Right cardiac atrium (tissue), 5 donors: ENCODE measurements around the gene FBXO48. TPM values are rescaled to one million over a fixed set of nuclear protein-coding genes. Genes with fewer than 3 reads are reported as not detected.
"Not testable (repeated sequence)": the region's sequence is repeated elsewhere in the genome, so short reads cannot be mapped to it uniquely, and the experiment has no call there.

ENCODE experiments used
- ATAC-seq, 2 donors: fragments of 200-7000 bp; cut with Tn5 transposase; one replicate each; pipeline versions ENCODE4 v1.8.0 to v1.9.1; 2020; ENCODE audit warnings: moderate library complexity in 2 of 2, mild to moderate bottlenecking in 1 of 2
- DNase-seq, 3 donors: peaks; one replicate each; pipeline ENCODE4 v3.0.0-alpha.2; 2020
- H3K27ac ChIP-seq: one replicate; pipeline ENCODE4 v1.5.1; 2013; ENCODE audit warnings: mild to moderate bottlenecking, low read length, control low read depth, moderate library complexity
- H3K27me3 ChIP-seq: one replicate; pipeline ENCODE4 v1.6.1; 2013; ENCODE audit not compliant: control insufficient read depth, insufficient read depth
- H3K4me1 ChIP-seq: one replicate; pipeline ENCODE4 v1.6.1; 2013; ENCODE audit warnings: low read length; ENCODE audit not compliant: control insufficient read depth, insufficient read depth
- H3K4me3 ChIP-seq: one replicate; pipeline ENCODE4 v1.5.1; 2013; ENCODE audit warnings: low read length, control low read depth
- H3K9me3 ChIP-seq: one replicate; pipeline ENCODE4 v1.6.1; 2013; ENCODE audit warnings: low read length; ENCODE audit not compliant: control insufficient read depth
- WGBS: extraction: QIAGEN DNeasy Blood & Tissue Kit; methylation state at CpG from one replicate; pipeline ENCODE4 v1.1.7; 2013; 5-methylcytosine and 5-hydroxymethylcytosine counted together
- intact Hi-C, 4 donors: fragments of 100-400 bp; cut with DNase I; formaldehyde crosslinking; loops; one replicate each; pipeline versions ENCODE4 v1.11.0 to v1.14.0; 2022 to 2023
- polyA plus RNA-seq: library from polyadenylated mRNA; stranded (reverse); fragments of 200-250 nt; gene quantifications from one replicate; pipeline ENCODE4 v1.2.3, GENCODE V29; 2013
- total RNA-seq, 4 donors: library from RNA; stranded (reverse); fragmentation: NEBNext Ultra II Directional; extraction: Animal tissue kit (Norgen Biotek cat#: 25700); gene quantifications; one replicate each; pipeline ENCODE4 v1.2.1, GENCODE V29; 2021
- donor health status: healthy with polysubstance abuse.
- donor health status: DM: no; HTN: yes; CAD: no.
- donor health status: DM: no; HTN: no; CAD: no.
- donor health status: DM: no; HTN: yes; CAD: no; lungs with severe emphysema.
- donor health status: DM: yes; HTN: yes; CAD: no.

Gene FBXO48
- total and polyA plus RNA-seq, 5 donors: 0.42 to 1.1 (median 0.94) TPM

DNA sequence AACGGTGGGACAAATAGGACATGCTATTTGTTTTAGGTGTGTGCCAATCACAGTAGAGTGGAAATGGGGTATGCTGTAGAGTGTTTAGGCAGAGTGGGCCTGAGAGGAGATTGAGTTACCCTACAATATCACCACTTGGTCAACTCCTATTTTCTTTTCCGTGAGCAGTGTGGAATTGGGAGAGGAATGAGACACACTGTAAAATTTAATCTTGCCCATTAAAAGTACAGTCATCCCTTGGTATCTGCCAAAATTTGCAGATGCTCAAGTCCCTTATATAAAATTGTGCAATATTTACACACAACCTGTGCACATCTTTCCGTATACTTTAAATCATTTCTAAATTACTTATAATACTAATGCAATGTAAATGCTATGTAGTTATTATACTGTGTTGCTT lies 12.4 kb downstream of the FBXO48 start:
- Histone ChIP-seq H3K27me3 (no peaks in the 10 kb centered on the region), H3K27ac (no peak overlapping the region), H3K9me3 (no peaks in the 10 kb centered on the region), H3K4me1 (no peaks in the 10 kb centered on the region), H3K4me3 (no peak overlapping the region)
- intact Hi-C loops: no loop called here
- ATAC-seq: no peak
- WGBS: 93% methylated on average over 3 of the region's 3 CpGs
- no peak for DNase-seq

DNA sequence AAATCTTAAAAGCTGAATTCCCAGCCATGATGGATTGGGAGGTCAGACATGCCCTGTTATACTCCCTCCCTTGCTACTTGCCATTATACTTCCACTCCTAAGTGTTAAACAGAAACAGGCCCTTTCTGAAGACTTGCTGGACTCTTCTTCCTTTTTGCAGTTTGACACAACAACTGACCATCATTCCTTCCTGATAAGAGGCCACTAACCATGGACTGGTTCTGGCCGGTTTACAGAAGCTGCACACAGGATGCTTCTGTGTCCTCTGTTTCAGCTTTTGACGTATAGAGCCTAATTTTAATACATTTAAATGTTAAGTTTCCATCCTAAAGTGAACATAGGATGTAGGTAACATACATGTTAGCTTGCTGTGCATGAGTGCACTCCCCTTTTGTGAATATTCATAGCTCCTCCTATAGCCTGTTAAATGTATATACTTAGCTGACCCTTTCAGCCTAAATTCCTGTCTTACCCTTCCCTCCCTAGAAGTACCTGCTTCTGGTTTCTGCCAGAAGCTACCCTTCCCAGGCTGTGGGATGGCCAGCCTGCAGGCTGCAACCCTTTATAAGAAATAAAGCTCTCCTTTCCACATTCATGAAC lies 13.2 kb downstream of the FBXO48 start:
- Histone ChIP-seq H3K9me3 (no peaks in the 10 kb centered on the region), H3K27ac (no peak overlapping the region), H3K4me3 (no peak overlapping the region), H3K4me1 (no peaks in the 10 kb centered on the region), H3K27me3 (no peaks in the 10 kb centered on the region)
- ATAC-seq (no peak), DNase-seq (no peak)
- 55% methylated on average over 2 of the region's 2 CpGs for WGBS
- intact Hi-C loops: no loop called here

DNA sequence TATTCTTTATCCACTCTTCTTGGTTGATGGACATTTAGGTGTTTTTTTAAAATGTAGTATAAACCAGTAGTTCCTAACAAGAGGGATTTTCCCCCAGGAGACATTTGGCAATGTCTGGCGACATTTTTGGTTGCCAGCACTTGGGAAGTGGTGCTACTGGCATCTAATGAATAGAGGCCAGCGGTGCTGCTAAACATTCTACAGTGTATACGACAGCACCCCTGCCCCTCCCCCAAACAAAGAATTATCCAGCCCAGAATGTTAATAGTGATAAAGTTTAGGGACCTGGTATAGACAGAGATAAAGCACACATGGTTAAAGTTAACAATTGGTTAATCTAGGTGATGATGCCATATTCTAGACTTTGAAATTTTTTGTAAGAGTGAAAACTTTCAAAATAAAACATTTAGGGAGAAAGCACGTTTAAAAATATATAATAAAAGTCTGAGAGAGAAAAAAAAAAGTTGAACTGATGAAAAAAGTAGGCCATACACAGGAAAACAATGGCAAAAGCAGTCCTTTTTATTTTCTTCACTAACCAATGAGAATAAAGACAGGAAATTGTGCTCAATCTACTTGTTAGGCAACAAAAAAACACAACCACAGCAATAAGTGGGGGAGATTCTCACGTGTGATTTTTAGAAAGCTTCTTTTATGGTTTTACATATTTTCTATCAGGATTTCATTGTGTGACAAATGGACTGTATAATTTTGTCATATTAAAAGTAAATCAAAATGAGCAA lies 14.8 kb downstream of the FBXO48 start:
- no peak for DNase-seq
- WGBS: 70% methylated on average over 5 of the region's 5 CpGs
- Histone ChIP-seq H3K4me3 (no peak overlapping the region), H3K4me1 (no peaks in the 10 kb centered on the region), H3K9me3 (no peaks in the 10 kb centered on the region), H3K27me3 (no peaks in the 10 kb centered on the region), H3K27ac (no peak overlapping the region)
- intact Hi-C loops: no loop called here
- peak; percentile 33 to 59 for ATAC-seq

DNA sequence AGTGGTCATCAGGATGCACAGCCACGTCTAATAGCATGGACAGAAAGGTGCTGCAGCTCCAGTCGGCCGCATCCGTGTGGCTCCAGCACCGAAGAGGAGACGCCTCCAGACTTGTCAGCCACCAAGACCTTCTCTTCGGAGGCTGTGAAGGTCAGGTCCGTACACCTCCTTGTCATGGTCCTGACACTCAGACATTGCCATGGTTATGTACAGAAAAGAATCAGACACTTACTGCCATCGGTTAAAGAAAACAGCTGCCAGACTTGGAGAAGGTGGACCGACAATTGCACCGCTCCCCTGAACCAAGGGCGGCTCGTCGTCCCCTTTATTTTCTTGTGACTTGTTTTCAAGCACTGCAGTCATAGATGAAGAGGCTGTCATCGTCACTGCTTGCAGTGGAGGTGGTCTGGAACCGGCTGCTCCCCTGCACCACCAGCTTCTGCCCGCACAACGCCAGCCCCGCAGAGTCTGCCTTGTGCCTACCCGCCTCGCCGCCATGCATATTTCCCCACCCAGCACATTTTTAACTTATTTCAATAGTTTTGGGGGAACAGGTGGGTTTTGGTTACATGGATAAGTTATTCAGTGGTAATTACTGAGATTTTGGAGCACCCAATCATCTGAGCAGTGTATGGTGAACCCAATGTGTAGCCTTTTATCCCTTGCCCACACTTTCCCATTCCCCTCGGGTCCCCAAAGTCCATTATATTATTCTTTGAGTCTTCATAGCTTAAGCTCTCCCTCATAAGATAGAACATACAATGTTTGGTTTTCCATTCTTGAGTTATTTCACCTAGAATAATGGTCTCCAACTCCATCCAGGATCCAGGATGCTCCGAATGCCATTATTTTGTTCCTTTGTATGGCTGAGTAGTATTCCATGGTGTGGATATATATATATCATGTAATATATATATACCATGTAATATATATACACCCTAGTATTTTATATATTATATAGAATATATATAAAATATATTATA lies 18.1 kb downstream of the FBXO48 start:
- Histone ChIP-seq H3K4me3 (no peak overlapping the region), H3K27me3 (no peaks in the 10 kb centered on the region), H3K27ac (no peak overlapping the region), H3K4me1 (no peaks in the 10 kb centered on the region), H3K9me3 (no peaks in the 10 kb centered on the region)
- WGBS: 93% methylated on average over 24 of the region's 24 CpGs
- intact Hi-C loops: loop anchor here in 1 of 4 donors (10.0 kb wide), 1 partner anchor 324 kb away; no protein-coding TSS in a partner anchor
- DNase-seq (peak in 2 of 3 donors; percentile 55 to 56), ATAC-seq (peak; percentile 41 to 53)

DNA sequence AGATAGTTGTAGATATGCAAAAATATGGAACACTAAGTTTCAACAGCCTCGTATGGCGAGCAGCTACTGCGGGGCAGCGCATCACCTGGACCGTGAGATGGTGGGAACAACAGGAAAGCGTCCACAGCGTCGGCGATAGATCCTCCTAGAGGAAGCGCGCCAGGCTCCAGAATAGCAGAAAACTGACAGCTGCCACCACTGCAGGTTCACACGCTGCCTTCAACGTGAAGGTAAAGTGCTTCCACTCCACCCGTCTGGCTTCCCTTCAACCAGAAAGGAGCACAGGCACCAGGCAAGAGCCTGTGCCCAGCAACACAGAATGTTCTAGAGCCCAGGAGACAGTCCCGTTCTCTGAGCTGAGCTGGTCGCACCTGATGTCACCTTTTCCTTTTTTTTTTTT lies 20.0 kb downstream of the FBXO48 start:
- DNase-seq: peak in 1 of 3 donors; percentile 44
- Histone ChIP-seq H3K27me3 (no peaks in the 10 kb centered on the region), H3K4me1 (no peaks in the 10 kb centered on the region), H3K9me3 (no peaks in the 10 kb centered on the region), H3K4me3 (no peak overlapping the region), H3K27ac (no peak overlapping the region)
- intact Hi-C loops: loop anchor here in 1 of 4 donors (10.0 kb wide), 1 partner anchor 322 kb away; no protein-coding TSS in a partner anchor
- WGBS: 93% methylated on average over 16 of the region's 16 CpGs
- no peak for ATAC-seq

DNA sequence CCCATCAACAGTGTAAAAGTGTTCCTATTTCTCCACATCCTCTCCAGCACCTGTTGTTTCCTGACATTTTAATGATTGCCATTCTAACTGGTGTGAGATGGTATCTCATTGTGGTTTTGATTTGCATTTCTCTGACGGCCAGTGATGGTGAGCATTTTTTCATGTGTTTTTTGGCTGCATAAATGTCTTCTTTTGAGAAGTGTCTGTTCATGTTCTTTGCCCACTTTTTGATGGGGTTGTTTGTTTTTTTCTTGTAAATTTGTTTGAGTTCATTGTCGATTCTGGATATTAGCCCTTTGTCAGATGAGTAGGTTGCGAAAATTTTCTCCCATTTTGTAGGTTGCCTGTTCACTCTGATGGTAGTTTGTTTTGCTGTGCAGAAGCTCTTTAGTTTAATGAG lies 20.7 kb downstream of the FBXO48 start:
- H3K4me3 ChIP-seq, H3K27me3 ChIP-seq, H3K9me3 ChIP-seq, H3K4me1 ChIP-seq, H3K27ac ChIP-seq, ATAC-seq, DNase-seq: not testable (repeated sequence)
- intact Hi-C loops: loop anchor here in 1 of 4 donors (10.0 kb wide), 1 partner anchor 322 kb away; no protein-coding TSS in a partner anchor
- WGBS: 93% methylated on average over 3 of the region's 3 CpGs

DNA sequence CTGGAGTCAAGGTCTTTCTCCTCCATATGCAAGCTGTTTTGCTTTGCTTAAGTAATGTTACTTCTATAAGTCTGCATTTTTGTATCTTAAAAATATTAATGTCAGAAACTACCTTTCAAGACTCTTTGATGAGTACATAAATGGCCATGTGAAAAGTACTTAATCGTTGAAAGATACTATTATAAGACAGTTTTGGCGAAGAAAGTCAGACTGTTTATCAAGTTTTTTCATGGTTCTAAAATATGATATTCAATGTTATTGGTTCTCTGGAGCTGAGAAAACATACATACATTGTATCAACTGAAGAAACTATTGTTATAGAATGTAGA lies 25.1 kb downstream of the FBXO48 start:
- DNase-seq (no peak), ATAC-seq (no peak)
- WGBS: 77% methylated on average over 2 of the region's 2 CpGs
- Histone ChIP-seq H3K9me3 (no peaks in the 10 kb centered on the region), H3K27me3 (no peaks in the 10 kb centered on the region), H3K4me3 (no peak overlapping the region), H3K4me1 (no peaks in the 10 kb centered on the region), H3K27ac (no peak overlapping the region)
- intact Hi-C loops: loop anchor here in 3 of 4 donors (5.0 to 10.0 kb wide), 3 partner anchors 75 to 317 kb away; partner anchors contain the start of gene PLEK (in 1 of the 3)

DNA sequence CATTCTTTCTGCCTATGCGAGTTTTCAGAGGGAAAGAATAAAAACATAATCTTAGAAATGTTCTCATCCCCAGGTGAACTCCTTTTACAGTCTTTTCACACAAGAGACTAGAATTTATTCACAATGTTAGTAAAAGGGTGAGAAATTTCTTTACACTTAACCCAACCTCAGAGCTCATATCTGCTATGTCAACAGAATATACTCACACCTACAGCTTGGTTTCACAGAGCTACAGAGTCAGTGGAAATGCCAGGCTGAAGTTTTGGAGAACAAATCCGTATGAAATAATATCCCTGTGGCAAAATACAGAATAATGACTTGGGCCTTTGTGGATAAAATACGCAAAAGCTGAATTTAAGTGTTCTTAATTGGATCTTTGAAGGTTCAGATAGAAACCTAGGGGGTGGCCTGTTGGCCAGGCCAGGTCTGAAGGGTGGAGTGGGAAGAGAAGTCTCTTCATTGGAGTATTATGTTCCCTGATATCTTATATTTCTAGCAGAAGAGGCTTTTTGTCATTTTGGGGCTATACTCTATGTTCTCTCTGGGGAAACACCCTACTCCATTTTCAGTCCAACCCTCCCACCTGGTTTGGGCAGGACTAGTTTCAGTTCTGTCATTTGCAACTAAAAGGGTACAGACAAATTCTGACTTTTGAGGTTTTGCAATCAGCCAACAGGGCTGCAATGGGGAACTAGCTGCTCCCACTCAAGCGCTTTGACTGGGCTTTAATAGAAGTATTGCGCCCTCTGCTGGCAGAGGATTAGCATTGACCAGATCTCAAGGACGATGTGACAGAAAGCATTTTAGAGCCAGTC lies 25.7 kb downstream of the FBXO48 start:
- peaks cover 4% of the 10 kb centered on the region for H3K4me1 ChIP-seq
- 33% methylated on average over 6 of the region's 6 CpGs for WGBS
- peak; percentile 70 to 87 (median 86) for DNase-seq
- no peaks in the 10 kb centered on the region for H3K9me3 ChIP-seq
- intact Hi-C loops: loop anchor here in 3 of 4 donors (5.0 to 10.0 kb wide), 3 partner anchors 74 to 317 kb away; partner anchors contain the start of gene PLEK (in 1 of the 3)
- H3K27me3 ChIP-seq: no peaks in the 10 kb centered on the region
- peak; percentile 92 to 93 for ATAC-seq
- H3K4me3 ChIP-seq: no peak overlapping the region
- peak overlapping the region; percentile 59 for H3K27ac ChIP-seq

DNA sequence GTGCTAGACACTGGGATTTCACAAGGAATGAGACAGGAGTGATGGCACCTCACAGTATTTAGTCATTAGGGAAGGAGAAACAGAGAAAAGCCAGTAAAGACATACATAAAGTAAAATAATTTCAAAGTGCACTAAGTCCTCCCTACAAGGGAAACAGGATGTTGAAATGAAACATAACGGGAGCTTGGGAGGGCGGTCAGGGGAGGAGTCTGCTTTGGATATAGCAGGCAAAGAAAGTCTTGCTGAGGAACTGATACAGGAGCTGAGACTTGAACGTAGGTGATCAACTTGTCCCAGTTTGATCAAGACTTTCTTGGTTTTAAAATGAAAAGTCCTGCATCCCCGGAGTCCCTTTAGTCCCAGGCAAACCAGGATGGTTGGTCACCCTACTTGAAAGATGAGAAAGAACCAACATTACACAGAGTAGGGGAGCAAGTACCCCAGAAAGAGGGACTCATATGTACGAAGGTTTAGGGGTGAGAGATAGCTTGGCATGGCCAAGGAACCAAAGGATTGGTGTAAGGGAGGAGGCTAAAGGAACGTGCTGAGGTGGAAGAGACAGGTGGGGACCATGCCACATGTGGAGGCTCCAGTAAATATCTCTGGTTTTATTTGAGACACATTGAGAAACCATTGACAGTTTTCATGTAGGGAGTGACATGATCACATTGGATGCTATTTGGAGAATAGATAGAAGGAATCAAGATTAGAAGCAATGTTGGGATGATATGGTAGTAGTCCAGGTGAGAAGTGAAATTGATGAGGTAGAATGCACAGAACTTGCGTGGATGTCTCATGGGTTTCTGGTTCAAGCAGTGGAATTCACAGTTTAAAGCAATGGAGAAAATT lies 28.4 kb downstream of the FBXO48 start:
- H3K4me3 ChIP-seq: no peak overlapping the region
- no peaks in the 10 kb centered on the region for H3K27me3 ChIP-seq
- ATAC-seq: no peak
- DNase-seq: peak in 1 of 3 donors; percentile 65
- no peak overlapping the region for H3K27ac ChIP-seq
- H3K4me1 ChIP-seq: peaks cover 4% of the 10 kb centered on the region
- intact Hi-C loops: loop anchor here in 2 of 4 donors (5.0 to 10.0 kb wide), 2 partner anchors 76 to 314 kb away; no protein-coding TSS in a partner anchor
- 70% methylated on average over 7 of the region's 7 CpGs for WGBS
- no peaks in the 10 kb centered on the region for H3K9me3 ChIP-seq
